ENCODE data around the gene BMP3. TPM values are rescaled to one million over a fixed set of nuclear protein-coding genes. Genes with fewer than 3 reads are reported as not detected.

Gene BMP3, protein sequence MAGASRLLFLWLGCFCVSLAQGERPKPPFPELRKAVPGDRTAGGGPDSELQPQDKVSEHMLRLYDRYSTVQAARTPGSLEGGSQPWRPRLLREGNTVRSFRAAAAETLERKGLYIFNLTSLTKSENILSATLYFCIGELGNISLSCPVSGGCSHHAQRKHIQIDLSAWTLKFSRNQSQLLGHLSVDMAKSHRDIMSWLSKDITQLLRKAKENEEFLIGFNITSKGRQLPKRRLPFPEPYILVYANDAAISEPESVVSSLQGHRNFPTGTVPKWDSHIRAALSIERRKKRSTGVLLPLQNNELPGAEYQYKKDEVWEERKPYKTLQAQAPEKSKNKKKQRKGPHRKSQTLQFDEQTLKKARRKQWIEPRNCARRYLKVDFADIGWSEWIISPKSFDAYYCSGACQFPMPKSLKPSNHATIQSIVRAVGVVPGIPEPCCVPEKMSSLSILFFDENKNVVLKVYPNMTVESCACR
- total RNA-seq (2016; rRNA removed; fragmentation: Illumina TruSeq; extraction: Trizol) (not detected in 2 replicates), polyA plus RNA-seq (2011; rRNA removed) (0.01 TPM in 1 of 2 replicates, not detected in the other), polyA minus RNA-seq (2011; rRNA and poly(A)+ RNA removed; ENCODE audit: low replicate concordance) (not detected in 2 replicates), Bru-seq, nascent RNA (percentile 7 among the genes with signal in this experiment), BruChase-seq, experiment 1, labeled RNA remaining after a 6-hour chase (not detected), BruChase-seq, experiment 2, labeled RNA remaining after a 2-hour chase (percentile 4 among the genes with signal in this experiment)
- total RNA-seq (2016; cell fraction: cytosol; rRNA removed; fragmentation: Illumina TruSeq; extraction: Trizol; ENCODE audit: low read depth) = not detected in 2 replicates
- not detected in 2 replicates for total RNA-seq (2016; cell fraction: insoluble cytoplasmic fraction; rRNA removed; fragmentation: Illumina TruSeq; extraction: Trizol)
- total RNA-seq (2016; cell fraction: membrane; rRNA removed; fragmentation: Illumina TruSeq; extraction: Trizol) = not detected in 2 replicates
- not detected in 2 replicates for total RNA-seq (2016; cell fraction: nucleus; rRNA removed; fragmentation: Illumina TruSeq; extraction: Trizol)
- not detected in 2 replicates for polyA plus RNA-seq (2011; cell fraction: cytosol; rRNA removed)
- not detected in 2 replicates for polyA plus RNA-seq (2011; cell fraction: nucleus; rRNA removed)
- polyA plus RNA-seq (2012) = not detected in 2 replicates
- not detected in 2 replicates for polyA plus RNA-seq (2016; cell fraction: cytosol; fragmentation: Illumina TruSeq; extraction: Trizol; ENCODE audit: low read depth)
- not detected in 2 replicates for polyA plus RNA-seq (2016; cell fraction: insoluble cytoplasmic fraction; fragmentation: Illumina TruSeq; extraction: Trizol; ENCODE audit: low read depth)
- polyA plus RNA-seq (2016; cell fraction: membrane; fragmentation: Illumina TruSeq; extraction: Trizol; ENCODE audit: low read depth) = not detected in 2 replicates
- not detected in 2 replicates for polyA plus RNA-seq (2016; cell fraction: nucleus; fragmentation: Illumina TruSeq; extraction: Trizol; ENCODE audit: insufficient read depth, low read depth)
- polyA minus RNA-seq (2011; cell fraction: cytosol; rRNA and poly(A)+ RNA removed) = not detected in 2 replicates
- polyA minus RNA-seq (2011; cell fraction: nucleus; rRNA and poly(A)+ RNA removed) = not detected in 2 replicates
- long read RNA-seq, experiment 1 = 0 reads
- long read RNA-seq, experiment 2 = 0 reads

DNA sequence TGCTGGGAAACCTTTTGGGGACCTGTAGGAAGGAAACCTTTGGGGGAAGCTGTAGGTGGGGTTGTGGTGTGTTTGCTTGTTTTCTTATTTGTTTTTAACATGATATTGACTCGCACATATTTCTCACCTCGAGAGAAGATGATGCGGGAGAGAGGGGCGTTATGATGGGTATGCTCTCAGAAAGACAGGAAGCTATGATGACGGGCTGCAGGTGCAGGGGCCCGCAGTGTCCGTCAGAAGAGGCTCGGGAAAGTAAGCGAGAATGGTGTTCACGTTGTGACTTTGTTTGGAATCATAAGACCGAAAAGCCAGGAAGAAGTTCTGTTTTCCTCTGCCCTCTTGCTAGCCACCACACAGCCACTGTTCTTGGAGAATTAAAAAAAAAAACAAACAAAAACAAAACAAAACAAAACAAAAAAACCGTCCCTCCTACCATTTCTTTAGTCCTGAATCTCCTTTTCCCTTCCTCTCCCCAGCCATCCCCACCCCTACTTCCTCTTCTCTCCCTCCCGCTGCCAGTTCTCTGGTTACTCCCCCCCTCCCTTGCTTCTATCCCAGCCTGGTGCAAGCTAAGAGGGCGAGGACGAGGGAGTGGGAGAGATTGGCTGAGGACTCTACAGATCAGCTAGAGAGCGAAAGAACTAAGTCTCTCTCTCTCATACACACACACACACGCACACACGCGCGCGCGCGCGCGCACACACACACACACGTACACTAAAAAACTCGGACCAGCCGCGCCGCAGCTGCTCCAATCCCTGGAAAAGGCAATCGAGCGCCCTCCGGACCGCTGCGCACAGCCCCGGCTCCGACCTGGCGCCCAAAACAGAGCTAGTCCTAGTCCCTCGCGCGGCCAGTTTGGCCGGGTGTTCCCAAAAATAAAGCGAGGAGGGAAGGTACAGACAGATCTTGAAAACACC lies at the start of gene BMP3:
Gene BMP3, plus strand, starts transcription at position 648 of the 920 bp plus-strand sequence. CDS start 577 bp downstream, outside the sequence.
- Histone ChIP-seq H2AFZ (ENCODE audit: low read length) (no peak within 1 kb of the TSS), H3K9ac (ENCODE audit: insufficient read depth, low read depth, low read length) (no peak within 1 kb of the TSS), H4K20me1 (ENCODE audit: insufficient read depth, low read length) (no peaks in the 10 kb centered on the region), H3K36me3 (replicated peaks in 1 of 2; ENCODE audit: control insufficient read depth in 1 of 2, insufficient read depth in 2 of 2, low read length in 2 of 2) (no peaks in the 10 kb centered on the region), H3K27me3 (ENCODE audit: control insufficient read depth in 1 of 2, insufficient read depth in 2 of 2, low read length in 2 of 2) (no peaks in the 10 kb centered on the region; a peak in 1 of 5 replicates), H3K27ac (ENCODE audit: extremely low read length, insufficient read depth, low read length) (no peak within 1 kb of the TSS), H3K79me2 (ENCODE audit: insufficient read depth, low read length) (no peaks in the 10 kb centered on the region), H3K4me3 (replicated peaks in 1 of 3; ENCODE audit: insufficient read depth in 1 of 3, low read depth in 2 of 3, low read length in 3 of 3) (no peak within 1 kb of the TSS), H3K9me3 (ENCODE audit: low read length) (no peaks in the 10 kb centered on the region), H3K4me1 (ENCODE audit: insufficient read depth, low read length) (no peaks in the 10 kb centered on the region), H3K4me2 (ENCODE audit: low read depth, low read length) (no peak within 1 kb of the TSS)
- no peak for DNase-seq (ENCODE audit: low spot score)
- ChIA-PET POLR2A (no interaction called here), CTCF (ENCODE audit: low intra/inter-chr PET ratio, low total read pairs) (no interaction called here)
- no peak for FAIRE-seq
- 33% methylated on average over 30 of the region's 43 CpGs for WGBS (ENCODE audit: low lambda C conversion rate)
- in situ Hi-C loops (cut with HindIII; ENCODE audit: extremely low pct_ligation_motif_present, low pct_unique_long_range_greater_than_20kb) (no loop called here), intact Hi-C loops (cut with micrococcal nuclease; ENCODE audit: unreplicated experiment) (no loop called here)
- no TSS peak for BruUV-seq (replicated peaks)
- no peak for ATAC-seq
- TF ChIP-seq ZNF749 (CRISPR knock-in tag; IDR thresholded peaks at IDR 0.05; ENCODE audit: borderline replicate concordance) (no peak), FOXP1 (IDR thresholded peaks at IDR 0.05) (no peak), FOXP1 (CRISPR knock-in tag; IDR thresholded peaks at IDR 0.05) (no peak), RBM22 (optimal IDR thresholded peaks at IDR 0.05; ENCODE audit: low read length) (no peak), RXRB (CRISPR knock-in tag; IDR thresholded peaks at IDR 0.05; ENCODE audit: borderline replicate concordance) (no peak), SIN3A (IDR thresholded peaks at IDR 0.05; ENCODE audit: borderline replicate concordance, low read depth, low read length) (no peak), GLI4 (CRISPR knock-in tag; IDR thresholded peaks at IDR 0.05; ENCODE audit: borderline replicate concordance) (no peak), BCL6 (CRISPR knock-in tag; IDR thresholded peaks at IDR 0.05) (no peak), AHR (CRISPR knock-in tag; IDR thresholded peaks at IDR 0.05) (no peak), ZNF292 (CRISPR knock-in tag; IDR thresholded peaks at IDR 0.05; ENCODE audit: borderline replicate concordance, low read depth) (no peak), ZFP1 (CRISPR knock-in tag; IDR thresholded peaks at IDR 0.05) (no peak), ZNF460 (CRISPR knock-in tag; IDR thresholded peaks at IDR 0.05; ENCODE audit: borderline replicate concordance) (no peak)
- TF ChIP-seq, protein P1, sequence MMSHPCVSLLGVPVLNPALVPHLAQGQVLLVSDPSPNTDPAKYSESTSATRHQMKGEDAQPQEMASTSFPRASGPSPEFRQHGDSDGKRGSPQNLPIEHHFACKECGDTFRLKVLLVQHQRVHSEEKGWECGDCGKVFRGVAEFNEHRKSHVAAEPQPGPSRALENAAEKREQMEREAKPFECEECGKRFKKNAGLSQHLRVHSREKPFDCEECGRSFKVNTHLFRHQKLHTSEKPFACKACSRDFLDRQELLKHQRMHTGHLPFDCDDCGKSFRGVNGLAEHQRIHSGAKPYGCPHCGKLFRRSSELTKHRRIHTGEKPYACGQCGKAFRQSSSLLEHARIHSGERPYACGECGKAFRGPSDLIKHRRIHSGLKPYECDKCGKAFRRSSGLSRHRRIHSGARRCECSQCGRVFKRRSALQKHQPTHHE (CRISPR knock-in tag; IDR thresholded peaks at IDR 0.05; ENCODE audit: borderline replicate concordance) = no peak
- TF ChIP-seq, protein P2, sequence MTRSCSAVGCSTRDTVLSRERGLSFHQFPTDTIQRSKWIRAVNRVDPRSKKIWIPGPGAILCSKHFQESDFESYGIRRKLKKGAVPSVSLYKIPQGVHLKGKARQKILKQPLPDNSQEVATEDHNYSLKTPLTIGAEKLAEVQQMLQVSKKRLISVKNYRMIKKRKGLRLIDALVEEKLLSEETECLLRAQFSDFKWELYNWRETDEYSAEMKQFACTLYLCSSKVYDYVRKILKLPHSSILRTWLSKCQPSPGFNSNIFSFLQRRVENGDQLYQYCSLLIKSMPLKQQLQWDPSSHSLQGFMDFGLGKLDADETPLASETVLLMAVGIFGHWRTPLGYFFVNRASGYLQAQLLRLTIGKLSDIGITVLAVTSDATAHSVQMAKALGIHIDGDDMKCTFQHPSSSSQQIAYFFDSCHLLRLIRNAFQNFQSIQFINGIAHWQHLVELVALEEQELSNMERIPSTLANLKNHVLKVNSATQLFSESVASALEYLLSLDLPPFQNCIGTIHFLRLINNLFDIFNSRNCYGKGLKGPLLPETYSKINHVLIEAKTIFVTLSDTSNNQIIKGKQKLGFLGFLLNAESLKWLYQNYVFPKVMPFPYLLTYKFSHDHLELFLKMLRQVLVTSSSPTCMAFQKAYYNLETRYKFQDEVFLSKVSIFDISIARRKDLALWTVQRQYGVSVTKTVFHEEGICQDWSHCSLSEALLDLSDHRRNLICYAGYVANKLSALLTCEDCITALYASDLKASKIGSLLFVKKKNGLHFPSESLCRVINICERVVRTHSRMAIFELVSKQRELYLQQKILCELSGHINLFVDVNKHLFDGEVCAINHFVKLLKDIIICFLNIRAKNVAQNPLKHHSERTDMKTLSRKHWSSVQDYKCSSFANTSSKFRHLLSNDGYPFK (CRISPR knock-in tag; IDR thresholded peaks at IDR 0.05; ENCODE audit: borderline replicate concordance) = no peak

Measured in HepG2 (cell line).